ENCODE results near the gene TBRG4.

Gene TBRG4

DNA sequence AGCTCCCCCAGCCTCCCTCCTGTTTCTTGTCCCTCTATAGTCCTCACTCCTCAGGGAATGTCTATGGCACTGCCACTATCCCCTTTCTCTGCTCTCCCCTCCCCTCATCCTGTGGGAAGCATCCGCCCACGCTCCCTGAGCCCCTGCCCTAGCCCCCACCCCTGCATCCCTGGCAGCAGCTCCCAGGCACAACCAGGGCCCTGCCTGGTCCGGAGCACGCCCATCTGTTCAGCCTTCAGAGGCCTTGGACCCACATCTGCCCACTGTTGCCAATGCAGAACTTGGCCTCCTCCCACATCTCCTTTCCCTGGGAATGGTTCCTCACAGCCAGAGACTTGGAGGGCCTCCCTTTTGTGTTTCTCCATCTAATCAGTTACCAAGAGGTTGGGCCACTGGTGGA is 20.4 kb upstream of the TBRG4 start:
- DNase-seq (ENCODE audit: low read depth, low spot score), result no peak
- TF ChIP-seq, protein P1, sequence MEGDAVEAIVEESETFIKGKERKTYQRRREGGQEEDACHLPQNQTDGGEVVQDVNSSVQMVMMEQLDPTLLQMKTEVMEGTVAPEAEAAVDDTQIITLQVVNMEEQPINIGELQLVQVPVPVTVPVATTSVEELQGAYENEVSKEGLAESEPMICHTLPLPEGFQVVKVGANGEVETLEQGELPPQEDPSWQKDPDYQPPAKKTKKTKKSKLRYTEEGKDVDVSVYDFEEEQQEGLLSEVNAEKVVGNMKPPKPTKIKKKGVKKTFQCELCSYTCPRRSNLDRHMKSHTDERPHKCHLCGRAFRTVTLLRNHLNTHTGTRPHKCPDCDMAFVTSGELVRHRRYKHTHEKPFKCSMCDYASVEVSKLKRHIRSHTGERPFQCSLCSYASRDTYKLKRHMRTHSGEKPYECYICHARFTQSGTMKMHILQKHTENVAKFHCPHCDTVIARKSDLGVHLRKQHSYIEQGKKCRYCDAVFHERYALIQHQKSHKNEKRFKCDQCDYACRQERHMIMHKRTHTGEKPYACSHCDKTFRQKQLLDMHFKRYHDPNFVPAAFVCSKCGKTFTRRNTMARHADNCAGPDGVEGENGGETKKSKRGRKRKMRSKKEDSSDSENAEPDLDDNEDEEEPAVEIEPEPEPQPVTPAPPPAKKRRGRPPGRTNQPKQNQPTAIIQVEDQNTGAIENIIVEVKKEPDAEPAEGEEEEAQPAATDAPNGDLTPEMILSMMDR (IDR thresholded peaks at IDR 0.05; ENCODE audit: insufficient read depth, low read length, missing control alignments), result no peak
- CTCF ChIA-PET, result interaction anchor here (2.4 kb wide), 1 partner anchor 158 kb away, joined by 11 read pairs; no protein-coding TSS in a partner anchor
- POLR2A ChIA-PET, result no interaction called here
- no peak overlapping the region for H3K4me3 ChIP-seq (ENCODE audit: low read depth, low read length)

DNA sequence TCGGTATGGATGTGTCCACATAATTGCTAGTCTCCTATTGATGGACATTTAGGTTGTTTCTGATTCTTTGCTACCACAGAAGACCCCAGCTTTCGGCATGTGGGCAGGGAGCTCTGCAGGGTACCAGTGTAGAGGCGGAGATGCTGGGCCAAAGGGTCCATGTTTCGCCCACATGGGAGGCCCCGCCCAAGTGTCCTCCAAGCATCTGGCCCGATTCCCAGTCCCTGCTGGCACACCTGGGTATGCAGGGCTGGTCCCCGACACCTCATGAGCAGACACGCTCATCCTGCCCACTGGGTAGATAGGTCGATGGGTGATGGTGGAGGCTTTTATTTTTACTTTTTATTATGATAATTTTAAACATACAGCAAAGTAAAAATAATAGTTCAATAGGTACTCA is 19.4 kb upstream of the TBRG4 start:
- ChIA-PET POLR2A (no interaction called here), CTCF (no interaction called here)
- no peak overlapping the region for H3K4me3 ChIP-seq (ENCODE audit: low read depth, low read length)
- TF ChIP-seq, protein P1 (IDR thresholded peaks at IDR 0.05; ENCODE audit: insufficient read depth, low read length, missing control alignments), result no peak
- DNase-seq (ENCODE audit: low read depth, low spot score), result no peak

GRCh38 chr7:45129906-45130305 is 18.4 kb upstream of the TBRG4 start:
- H3K4me3 ChIP-seq (ENCODE audit: low read depth, low read length), result no peak overlapping the region
- ChIA-PET POLR2A (no interaction called here), CTCF (interaction anchor here (1.0 kb wide), 1 partner anchor 43 kb away, joined by 3 read pairs; no protein-coding TSS in a partner anchor)
- TF ChIP-seq, protein P1 (IDR thresholded peaks at IDR 0.05; ENCODE audit: insufficient read depth, low read length, missing control alignments), result no peak
- no peak for DNase-seq (ENCODE audit: low read depth, low spot score)

GRCh38 chr7:45129181-45129800 is 17.8 kb upstream of the TBRG4 start:
- H3K4me3 ChIP-seq (ENCODE audit: low read depth, low read length), result no peak overlapping the region
- DNase-seq (ENCODE audit: low read depth, low spot score), result no peak
- POLR2A ChIA-PET, result no interaction called here
- TF ChIP-seq, protein P1 (IDR thresholded peaks at IDR 0.05; ENCODE audit: insufficient read depth, low read length, missing control alignments), result no peak
- CTCF ChIA-PET, result interaction anchor here (1.0 kb wide), 1 partner anchor 42 kb away, joined by 3 read pairs; no protein-coding TSS in a partner anchor

DNA sequence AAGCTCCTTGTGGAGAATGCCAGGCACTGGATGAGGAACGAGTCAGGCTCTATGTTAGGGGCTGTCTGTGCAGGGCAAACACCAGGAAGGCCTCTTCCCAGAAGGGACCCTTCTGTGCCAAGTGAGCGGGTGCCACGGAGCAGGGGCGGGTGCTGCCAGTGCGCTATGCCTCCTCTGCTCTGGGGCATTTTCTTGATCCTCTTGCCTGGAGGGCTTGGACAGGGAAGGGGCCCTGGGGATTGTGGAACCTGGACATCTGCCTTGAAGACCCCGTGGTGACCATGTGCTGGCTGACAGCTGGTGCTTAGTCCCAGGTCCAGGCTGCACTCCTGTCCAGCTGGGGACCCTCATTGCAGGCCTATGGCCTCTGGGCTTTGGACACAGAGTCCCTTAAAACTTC is 15.4 kb upstream of the TBRG4 start:
- ChIA-PET POLR2A (no interaction called here), CTCF (interaction anchor here (1.1 to 2.3 kb wide), 4 partner anchors 9 to 15 kb away, joined by 3 to 21 read pairs (median 4); partner anchors contain the start of gene TBRG4)
- no peak for DNase-seq (ENCODE audit: low read depth, low spot score)
- H3K4me3 ChIP-seq (ENCODE audit: low read depth, low read length), result no peak overlapping the region
- TF ChIP-seq, protein P1 (IDR thresholded peaks at IDR 0.05; ENCODE audit: insufficient read depth, low read length, missing control alignments), result no peak

- POLR2A ChIA-PET, result no interaction called here
- no peak for DNase-seq (ENCODE audit: low read depth, low spot score)
- TF ChIP-seq, protein P1 (IDR thresholded peaks at IDR 0.05; ENCODE audit: insufficient read depth, low read length, missing control alignments), result no peak
- H3K4me3 ChIP-seq (ENCODE audit: low read depth, low read length), result no peak overlapping the region
- CTCF ChIA-PET, result interaction anchor here (0.9 to 2.3 kb wide), 2 partner anchors 10 to 153 kb away, joined by 3 to 21 read pairs; no protein-coding TSS in a partner anchor
Measured at GRCh38 chr7:45126201-45126600, 14.7 kb upstream of the TBRG4 start.
